ENCODE data around the gene PDE4D.
"Not testable (repeated sequence)": the region's sequence is repeated elsewhere in the genome, so short reads cannot be mapped to it uniquely, and the experiment has no call there.

The PDE4D gene

DNA sequence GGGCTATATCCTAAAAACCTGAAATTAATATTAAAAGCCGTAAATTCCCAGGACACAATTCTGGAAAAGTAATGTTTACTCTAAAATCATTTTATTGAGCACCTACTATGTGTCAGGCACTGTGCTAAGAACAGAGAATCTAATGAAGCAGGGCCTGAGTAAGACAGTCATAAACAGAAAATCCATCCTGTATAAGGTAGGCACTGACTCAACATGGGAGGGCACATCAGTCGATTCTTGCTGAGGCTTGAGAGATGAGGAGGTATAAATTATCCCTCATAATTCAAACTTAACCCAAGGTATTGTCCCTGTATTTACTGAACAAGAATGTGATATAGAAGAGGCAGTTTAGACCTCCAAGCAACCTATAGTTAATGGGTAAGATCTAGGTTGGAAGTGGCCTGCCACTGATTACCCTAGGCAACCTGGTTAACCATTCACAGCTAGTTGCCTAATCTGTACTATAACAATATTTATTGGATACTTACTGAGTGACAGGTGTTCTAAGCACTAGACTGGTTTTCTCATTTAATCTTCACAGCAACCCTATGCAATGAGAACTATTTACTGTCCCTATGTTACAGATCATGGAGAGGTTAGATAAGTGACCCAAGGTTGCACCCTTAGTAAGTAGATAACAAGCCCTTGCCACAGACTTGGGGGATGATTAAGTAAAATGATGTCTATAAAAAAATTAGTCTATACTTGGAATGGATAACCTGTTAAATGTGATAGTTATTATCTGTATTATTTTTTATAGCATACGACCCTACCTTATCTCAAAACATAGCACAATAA lies 317.7 kb downstream of the PDE4D start:
- DNase-seq, result no peak

DNA sequence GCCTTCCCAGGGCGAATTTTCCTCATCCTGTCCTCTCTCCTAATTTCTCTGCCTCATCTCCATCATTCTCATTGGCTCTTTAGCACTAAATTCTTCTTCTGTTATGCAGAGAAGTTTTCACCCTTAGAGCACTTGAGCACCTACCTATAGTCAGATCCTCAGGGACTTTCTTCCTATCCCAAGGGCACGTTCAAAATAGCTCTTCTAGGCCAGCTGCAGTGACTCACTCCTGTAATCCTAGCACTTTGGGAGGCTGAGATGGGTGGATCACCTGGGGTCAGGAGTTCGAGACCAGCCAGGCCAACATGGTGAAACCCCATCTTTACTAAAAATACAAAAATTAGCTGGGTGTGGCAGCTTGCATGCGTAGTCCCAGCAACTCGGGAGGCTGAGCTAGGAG lies 320.0 kb downstream of the PDE4D start:
- DNase-seq, result not testable (repeated sequence)

DNA sequence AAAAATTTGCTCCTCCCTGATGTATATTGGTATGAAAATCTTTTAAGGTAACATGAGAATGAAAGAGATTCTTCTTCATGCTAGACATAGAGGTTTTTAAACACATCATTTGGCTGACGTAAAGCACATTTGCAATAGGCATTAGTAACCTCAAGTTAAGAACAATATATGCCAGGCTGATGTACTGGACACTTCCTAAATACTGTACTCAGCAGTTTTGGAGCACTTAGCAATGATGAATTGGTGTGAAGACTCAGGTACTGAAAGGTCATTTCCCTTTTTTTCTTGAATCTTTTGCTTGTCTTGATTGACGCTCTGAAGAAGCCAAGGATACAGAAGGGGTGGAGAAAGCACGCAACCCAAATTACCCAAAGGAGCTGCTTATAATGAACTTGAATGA lies 322.5 kb downstream of the PDE4D start:
- DNase-seq, result no peak

DNA sequence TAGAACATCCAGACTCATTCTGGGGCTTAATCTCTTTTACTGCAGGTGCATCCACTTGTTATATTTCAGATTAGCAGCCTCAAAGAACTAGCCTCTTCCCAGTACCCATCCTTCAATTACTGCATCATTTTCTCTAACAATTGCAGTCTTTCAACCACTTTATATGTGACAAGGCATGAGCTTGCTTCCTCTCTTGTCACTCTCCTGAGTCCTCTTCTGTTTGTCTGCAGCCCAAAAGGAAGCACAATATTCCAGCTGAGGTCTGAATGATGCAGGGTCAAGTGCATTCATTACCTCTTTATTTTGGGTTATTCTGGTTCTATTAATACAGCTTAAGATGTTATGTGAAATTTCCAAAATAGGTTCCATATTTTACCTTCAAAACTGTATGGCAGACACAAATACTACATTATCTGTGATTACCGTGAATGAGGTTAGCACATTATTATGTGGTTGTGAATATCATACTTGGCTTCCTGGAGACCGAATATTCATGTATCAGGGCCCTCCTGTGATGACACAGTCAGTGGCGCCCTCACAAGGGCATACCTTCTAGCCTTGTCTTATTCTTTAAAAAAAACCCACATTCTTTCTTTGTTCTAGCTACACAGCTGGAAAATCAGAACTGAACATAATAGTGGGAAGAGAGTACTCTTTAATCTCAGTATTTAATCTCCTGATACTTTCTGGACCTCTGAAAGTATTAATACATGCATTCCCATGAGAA lies 323.8 kb downstream of the PDE4D start:
- no peak for DNase-seq

DNA sequence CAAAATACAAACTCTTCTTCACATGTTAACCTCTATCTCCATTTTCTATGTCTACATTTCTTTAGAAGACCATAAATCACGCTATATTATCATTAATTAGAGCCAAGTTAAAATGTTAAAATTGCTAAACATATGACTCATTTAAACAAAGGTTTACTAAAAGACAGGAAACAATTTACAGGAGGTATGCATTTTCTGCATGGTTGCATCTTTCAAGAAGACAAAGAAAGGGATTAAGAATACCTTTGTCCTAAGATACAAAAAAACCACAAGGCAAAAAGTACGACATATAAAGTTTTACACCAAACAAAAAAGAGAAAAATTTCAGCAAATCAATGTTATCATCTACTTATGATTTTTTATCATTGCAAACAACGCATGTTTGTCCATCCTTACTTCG lies 324.4 kb downstream of the PDE4D start:
- no peak for DNase-seq

DNA sequence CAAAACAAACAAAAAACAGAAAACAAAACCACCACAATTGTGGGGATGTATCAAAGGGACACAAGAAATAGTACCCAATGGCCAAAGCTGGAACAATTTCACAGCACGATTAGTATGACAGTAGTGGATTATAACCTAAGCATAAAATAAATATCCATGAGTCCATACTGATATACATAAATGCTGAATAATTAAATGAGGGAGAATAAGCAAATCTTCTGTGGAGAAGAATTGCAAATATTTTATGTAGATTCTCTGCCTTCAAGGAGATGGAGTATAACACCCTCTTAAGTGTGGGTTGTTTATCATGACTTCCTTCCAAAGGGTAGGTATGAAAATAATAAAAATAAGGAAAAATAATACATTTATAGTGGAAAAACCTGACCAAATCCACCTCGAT lies 325.4 kb downstream of the PDE4D start:
- DNase-seq, result no peak

DNA sequence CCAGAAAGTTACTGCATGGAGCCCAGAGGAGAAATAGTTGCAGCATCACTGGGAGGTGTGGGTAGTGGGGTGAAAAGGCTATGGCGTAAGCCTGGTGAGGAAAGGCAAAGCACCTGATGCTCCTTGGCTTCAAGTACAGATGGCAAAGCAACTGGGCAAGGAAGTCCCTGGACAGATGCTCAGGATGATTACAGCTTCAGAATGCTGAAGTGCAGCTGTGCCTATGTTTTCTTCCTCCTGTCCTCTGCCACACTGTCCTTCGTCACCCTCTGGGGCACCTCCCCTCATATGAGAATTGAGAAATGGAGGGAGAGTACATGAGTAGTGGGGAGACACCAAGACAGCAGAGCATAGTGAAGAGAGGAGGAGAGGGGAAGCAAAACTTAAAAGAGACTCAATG lies 328.0 kb downstream of the PDE4D start:
- no peak for DNase-seq

DNA sequence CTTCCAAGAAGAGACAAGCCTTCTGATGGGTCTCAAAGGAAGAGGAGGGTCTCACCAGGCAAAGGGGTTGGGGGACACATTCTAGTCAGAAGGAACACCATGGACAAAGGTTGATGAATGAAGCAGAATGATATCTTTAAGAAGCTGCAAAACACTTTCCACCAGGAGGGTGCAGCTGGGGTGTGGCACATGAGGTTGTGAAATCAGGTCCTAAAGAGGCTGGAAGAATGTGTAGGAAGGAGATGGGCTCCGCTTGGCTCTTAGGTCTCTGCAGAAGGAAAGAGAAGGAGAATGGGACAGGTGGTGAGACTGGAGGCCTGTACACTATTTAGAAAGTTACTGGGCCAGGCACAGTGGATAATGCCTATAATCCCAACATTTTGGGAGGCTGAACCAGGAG lies 328.6 kb downstream of the PDE4D start:
- DNase-seq, result no peak

DNA sequence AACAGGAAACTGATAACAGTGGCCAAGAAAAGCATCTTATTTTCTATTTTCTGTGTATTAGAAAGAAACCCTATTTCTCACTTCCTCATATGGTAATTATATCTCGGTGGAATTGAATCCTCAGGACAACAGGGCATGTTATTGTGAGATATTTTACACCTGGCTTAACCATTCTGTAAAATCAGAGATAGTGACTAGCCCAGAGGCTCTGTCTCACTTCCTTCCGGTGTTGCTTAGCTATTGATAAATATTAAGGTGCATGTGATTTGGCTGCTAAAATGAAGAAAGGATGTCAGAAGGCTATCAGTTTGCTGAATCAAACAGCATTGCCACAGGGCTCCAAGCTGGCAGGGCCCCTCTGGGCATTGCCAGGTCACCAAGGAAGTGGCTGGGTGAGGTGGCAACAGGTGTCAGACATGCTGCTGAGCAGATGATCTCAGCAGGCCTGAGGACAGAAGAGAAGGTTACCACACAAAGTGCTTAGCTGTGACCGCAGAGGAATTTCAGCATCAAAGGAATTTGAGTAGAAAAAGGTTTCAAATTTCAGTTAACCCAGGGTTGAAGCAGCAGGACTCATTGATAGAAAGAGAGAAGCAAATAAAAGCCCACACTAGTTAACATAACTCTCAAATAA lies 330.7 kb downstream of the PDE4D start:
- no peak for DNase-seq

DNA sequence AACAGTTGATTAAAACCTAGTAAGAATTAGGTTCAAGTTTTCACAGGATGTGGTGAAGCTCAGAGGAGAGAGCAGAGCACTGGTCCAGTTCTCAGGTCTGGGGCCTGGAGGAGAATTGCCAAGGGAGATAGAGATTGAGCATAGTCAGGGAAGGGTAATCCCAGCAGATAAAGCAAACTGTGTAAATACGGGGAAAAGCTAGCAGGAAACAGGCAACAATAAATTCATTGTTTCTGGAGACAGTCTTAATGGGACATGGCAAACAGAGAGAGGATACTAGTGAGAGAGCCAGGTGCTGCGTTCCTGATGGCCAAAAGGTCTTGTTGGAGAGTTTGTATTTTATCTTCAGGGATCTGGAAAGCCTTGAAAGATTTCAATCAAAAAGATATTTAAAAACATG lies 333.0 kb downstream of the PDE4D start:
- DNase-seq, result no peak

DNA sequence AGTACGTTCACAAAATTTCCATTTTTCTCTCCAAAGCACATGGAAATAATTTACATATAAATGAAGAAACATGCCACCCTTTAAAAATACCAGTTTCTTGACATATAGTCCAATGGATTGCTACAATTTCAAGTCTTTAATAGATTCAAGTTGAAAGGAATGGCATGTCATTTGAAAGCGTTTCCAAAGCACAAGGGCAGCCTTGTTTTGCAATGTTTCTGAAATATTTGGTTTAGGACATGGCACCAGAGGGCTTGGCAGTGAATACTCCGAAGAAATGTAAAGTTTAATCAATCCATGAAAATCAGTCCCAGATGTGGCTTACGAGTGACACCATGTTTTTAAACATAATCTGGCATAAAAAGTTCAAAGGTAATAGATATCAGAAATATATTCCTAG lies 333.7 kb downstream of the PDE4D start:
- no peak for DNase-seq

DNA sequence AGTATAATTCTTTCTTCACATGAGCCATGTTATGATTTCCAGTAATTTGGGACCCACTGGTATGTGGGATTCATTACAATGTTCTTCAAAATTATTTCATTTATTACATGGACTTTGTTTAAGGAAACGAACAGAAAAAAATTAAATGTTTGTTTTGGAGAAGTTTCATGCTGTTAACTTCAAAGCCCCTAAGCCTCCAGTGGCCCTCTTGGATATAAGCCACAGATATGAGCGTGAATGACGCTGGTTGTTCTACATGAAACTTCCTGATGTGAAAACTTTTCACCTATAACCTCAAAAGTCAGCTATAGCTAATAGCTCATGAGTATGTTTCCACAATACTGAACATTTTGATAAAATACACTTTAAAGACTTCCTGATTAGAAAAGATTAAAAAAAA lies 334.2 kb downstream of the PDE4D start:
- no peak for DNase-seq

DNA sequence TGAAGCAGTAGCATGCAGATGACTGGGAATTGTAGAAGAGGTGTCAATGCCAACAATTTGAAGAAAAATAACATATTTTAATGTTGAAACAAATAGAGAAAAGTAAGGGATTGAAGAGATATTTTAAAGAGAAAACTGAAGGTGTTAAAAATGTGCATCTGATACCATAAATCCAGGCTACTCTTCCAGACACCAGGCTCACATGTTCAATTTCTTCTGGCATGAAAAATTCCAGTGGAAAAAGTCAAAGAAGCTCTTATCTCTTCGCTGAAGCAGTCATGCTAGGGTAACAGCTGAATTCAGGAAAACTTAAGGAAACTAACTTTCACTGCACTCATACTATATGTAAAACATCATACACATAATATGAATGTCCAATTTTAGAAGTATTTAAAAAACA lies 335.0 kb downstream of the PDE4D start:
- DNase-seq, result no peak

DNA sequence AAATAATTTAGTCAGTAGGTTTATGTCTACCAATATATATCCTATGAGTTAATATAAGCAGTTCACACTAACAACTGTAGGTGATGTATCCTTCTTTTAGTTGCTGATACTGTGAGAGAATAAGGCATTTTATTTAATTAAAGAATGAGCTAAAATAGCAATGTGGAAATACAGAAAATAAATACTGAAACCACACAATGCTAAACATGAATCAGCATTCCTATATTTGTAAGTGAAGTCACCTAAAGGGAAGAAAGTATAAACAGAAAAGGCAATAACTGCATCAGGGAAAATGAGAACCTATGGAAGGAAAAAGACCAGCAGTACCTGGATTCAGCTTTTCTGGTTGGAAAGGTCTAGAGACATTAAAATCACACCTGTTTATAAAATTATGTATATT lies 336.0 kb downstream of the PDE4D start:
- no peak for DNase-seq

DNA sequence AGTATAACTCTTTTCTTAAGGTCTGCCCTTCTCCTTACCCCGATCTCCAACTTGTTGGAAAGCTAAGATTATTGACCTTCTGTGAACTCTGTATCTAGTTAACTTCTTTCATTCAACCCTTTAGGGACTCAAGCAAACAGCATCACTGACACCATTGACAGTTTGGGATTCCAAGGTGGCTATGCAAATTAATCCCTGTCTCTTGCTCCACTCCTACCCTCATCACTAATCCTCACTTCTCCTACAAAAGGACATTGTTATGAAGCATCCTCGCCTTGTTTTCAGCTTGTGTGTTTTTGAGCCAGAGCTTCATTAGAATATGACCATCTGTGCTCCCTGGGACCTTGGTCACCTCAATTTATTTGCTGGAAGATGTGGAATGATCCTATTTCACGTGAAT lies 337.9 kb downstream of the PDE4D start:
- no peak for DNase-seq

DNA sequence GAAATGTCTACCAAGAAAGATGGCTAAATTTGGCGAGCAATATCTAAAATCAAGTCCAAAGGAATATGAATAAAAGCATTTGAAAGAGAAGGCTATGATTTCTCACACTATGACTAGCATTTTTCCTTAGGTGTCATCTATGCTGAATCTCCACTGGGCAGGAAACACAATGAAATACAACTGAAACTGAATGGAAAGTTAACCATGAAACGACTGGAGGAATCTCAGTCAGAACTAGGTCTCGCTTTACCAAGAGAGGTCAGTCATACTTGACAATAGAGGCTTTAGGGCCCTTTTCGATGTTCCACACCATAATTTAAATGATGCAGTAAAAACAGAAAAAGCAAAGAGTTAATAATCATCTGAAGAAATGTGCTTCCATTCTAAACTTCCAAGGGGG lies 339.0 kb downstream of the PDE4D start:
- no peak for DNase-seq

DNA sequence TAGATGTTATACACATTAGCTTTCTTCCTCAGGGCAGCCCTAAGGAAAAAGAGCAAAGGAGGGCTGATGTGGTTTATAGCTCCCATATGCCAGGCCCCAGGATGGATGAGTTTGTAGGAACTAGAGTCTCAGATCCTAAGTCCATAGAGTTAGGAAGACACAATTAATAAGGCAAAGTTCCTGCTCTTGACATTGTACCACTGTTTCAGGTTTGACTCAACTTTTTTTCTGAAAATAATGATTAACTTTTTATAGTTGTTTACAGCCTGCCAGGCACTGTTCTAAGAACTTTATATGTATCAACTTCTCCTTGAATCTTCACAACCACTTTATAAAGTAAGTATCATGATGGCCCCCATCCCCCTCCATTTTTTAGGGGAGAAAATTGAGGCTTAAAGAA lies 339.5 kb downstream of the PDE4D start:
- no peak for DNase-seq

DNA sequence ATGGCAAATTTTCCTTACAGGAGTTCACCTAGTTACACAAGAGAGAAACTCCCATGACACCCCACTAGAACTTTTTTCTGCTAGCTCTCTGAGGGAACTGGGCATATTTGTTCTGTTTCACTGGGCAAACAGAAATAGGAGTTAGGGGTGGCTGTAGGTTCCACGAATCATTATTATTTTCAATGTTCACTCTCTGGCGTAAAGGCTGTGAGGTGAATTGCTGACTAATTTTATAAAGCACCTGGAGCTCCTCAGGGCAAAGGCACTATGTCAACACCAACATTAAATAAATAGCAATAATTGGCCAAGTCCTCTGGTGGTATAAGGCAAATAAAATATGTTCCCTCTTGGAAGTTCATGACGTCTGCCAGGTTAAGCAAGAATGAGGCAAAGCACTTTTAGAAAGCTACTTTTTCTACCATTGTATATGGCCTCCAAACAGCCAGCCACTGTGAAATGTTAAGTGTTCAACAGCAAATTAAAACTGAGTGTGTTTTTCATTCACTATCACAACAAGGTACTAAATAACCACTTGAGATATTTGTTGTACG lies 344.6 kb downstream of the PDE4D start:
- DNase-seq, result no peak

DNA sequence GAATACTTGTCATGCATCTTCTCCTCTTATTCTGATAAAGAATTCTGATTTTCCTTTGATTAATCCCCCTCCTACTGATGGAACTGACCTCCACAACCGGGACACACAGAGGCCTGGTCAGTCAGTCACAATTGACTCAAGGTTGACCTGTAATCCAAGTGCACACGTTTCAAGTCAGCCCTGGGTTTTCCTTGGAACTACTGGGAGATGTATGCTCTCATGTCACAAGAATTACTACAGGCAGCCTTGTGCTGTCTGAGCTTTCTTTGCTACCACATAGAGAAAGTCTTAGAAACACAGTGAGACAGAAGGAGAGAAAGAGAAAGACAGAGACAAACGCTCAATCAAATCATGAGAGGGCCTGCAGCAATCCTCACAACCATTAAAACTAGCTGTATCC lies 345.8 kb downstream of the PDE4D start:
- no peak for DNase-seq

DNA sequence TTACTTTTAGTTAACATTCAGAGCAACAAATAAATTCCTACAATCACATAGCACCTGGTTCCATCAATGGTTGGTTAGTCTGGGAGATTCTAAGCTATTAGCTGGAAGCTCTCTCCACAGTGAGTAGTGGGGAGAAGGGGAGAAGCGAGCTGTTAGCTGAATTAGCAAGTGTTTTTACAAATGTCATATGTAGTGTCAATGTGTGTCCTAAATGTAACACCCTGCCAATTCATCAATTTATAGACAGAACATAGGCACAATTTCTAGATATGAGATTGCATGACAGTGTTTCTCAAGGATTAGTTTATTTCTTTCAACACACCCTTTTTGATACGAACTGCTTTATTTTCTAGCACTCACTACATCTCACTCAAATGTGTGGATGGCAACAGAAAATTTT lies 349.0 kb downstream of the PDE4D start:
- no peak for DNase-seq

DNA sequence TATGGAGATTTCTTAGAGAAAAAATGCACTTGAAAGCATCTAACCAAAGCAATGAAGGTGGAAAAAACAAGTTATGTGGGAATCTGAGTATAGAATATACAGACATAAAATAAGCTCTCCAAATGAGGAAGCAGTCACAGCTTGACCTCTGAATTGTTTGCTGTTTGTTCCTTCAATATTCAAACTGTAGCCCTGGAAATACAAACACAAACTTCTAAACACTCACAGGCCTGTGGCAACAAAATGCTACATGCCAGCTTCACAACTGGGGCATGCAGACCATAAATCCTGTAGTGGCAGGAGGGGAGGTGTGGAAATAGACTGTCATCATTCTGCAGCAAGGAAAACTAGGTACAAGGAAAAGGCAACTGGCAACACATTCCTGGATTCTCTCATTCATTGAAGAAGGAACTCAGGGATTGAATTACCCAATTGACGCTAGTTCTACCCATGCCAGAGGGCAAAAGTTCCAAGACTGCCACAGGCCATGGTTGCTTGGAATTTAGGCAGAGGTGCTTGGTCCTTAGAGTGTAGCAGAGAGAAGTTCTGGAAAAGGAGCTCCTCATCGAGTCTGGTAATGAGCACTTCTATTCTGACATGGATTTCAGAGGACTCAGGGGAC lies 349.6 kb downstream of the PDE4D start:
- no peak for DNase-seq

DNA sequence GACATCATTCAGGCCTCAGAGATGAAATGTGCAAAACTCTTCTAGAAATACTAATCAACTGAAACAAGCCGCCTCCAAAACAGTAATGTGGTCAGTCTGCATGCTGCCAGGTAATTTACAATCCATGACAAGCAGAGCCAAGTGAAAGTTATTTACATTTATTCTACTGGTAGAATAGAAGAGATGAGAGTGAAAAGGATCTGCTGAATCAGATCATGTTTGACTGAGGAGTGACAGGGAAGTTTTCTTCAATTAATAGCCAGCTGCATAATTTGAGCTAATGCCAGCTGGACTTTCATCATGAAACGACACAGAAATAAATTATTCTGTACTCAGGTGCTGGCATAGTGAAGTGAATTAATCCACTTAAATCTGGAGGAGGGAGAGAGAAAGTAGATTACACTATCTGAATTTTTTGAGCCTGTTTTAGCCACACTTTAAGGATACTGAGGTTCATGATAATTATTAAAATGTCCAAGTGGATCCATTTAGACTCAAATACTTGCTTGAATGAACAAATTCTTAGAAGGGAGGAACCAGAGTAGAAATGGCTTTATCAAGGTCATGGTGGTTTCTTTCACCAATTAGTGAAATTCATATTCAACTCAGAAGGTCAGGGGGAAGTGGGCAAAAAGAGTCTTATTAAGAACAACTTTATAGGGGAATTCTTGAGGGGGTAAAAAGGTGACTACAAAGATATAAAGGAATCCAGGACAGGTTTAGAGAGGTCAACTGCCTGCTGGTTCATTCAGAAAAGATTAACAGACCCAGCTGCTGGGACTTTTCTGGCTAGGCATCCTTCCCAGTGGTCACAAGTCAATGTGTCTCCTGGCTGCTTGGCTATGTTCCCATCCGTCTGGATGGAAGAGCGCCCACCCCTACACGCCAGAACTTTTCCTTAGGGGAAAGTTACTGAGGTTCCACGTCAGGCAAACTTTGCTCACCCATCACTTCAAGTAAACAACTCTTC lies 350.4 kb downstream of the PDE4D start:
- no peak for DNase-seq

Data from NCI-H2171 (cell line).